Stomach (tissue), 9 donors: ENCODE results near the gene CAPN2. TPM values are rescaled to one million over a fixed set of nuclear protein-coding genes. Genes with fewer than 3 reads are reported as not detected.
A peak's percentile ranks its signal among the peaks of the same experiment; 100 is the strongest.

Experiments
- DNase-seq, 2 donors: peaks; one replicate each; pipeline versions ENCODE4 v3.0.0 to v3.0.0-alpha.2; 2013 to 2019
- H3K27ac ChIP-seq, 5 donors: fragments of 200-600 bp in 4 of 5; sonication (generic) in 4 of 5; one replicate each; pipeline ENCODE4 v1.5.1; 2013 to 2019; ENCODE audit warnings: mild to moderate bottlenecking in 1 of 5, moderate library complexity in 1 of 5
- H3K27me3 ChIP-seq, 3 donors: fragments of 200-600 bp; sonication (generic); one replicate each; pipeline ENCODE4 v1.5.1; 2017 to 2019; ENCODE audit warnings: mixed run types in 1 of 3
- H3K36me3 ChIP-seq, 4 donors: fragments of 200-600 bp; sonication (generic); 1 replicate in 3 of 4; 2 replicates in 1 of 4; pipeline ENCODE4 v1.5.1; 2016 to 2019
- H3K4me1 ChIP-seq, 4 donors: fragments of 200-600 bp; sonication (generic); one replicate each; pipeline ENCODE4 v1.5.1; 2016 to 2019
- H3K4me3 ChIP-seq, 4 donors: fragments of 200-600 bp; sonication (generic) in 3 of 4; one replicate each; pipeline ENCODE4 v1.5.1; 2016 to 2019; ENCODE audit warnings: mild to moderate bottlenecking in 1 of 4
- H3K9me3 ChIP-seq, 4 donors: fragments of 200-600 bp; sonication (generic); one replicate each; pipeline ENCODE4 v1.5.1; 2016 to 2019
- CTCF ChIP-seq, 7 experiments: fragments of 450-650 bp in 4 of 7; fragments of 200-600 bp in 3 of 7; sonication (generic) in 3 of 7; IDR thresholded peaks; one replicate each; pipeline ENCODE4 v1.5.1; 2016 to 2019; ENCODE audit warnings: antibody characterized with exemption in 7 of 7, control low read depth in 2 of 7, mild to moderate bottlenecking in 1 of 7
- EP300 ChIP-seq: sonication (generic); formaldehyde crosslinking; IDR thresholded peaks from one replicate; pipeline ENCODE4 v1.6.1; 2017; ENCODE audit warnings: antibody characterized with exemption
- POLR2A ChIP-seq, 4 donors: fragments of 450-650 bp; IDR thresholded peaks; one replicate each; pipeline ENCODE4 v1.6.1; 2016; ENCODE audit warnings: antibody characterized with exemption in 4 of 4, control low read depth in 2 of 4, mild to moderate bottlenecking in 1 of 4, moderate library complexity in 1 of 4
- POLR2AphosphoS5 ChIP-seq, 3 donors: sonication (generic); formaldehyde crosslinking; IDR thresholded peaks; one replicate each; pipeline ENCODE4 v1.6.1; 2016; ENCODE audit warnings: antibody characterized with exemption in 3 of 3
- WGBS, 5 donors: extraction: QIAGEN DNeasy Blood & Tissue Kit in 3 of 5; methylation state at CpG; one replicate each; pipeline versions ENCODE4 v1.1.5 to v1.1.7; 2013 to 2018; 5-methylcytosine and 5-hydroxymethylcytosine counted together
- intact Hi-C: fragments of 100-400 bp; cut with DNase I; formaldehyde crosslinking; loops from one replicate; pipeline ENCODE4 v1.15.1; 2023; ENCODE audit warnings: low total_unique reads
- polyA plus RNA-seq, 3 donors: library from polyadenylated mRNA; stranded (reverse); fragments of 200-250 nt; gene quantifications; one replicate each; pipeline ENCODE4 v1.2.3, GENCODE V29; 2013
- total RNA-seq, 5 donors: library from RNA; depleted of rRNA; stranded (reverse); fragments of >200 nt; gene quantifications; one replicate each; pipeline versions ENCODE4 v1.1.0 to v1.2.3, GENCODE V29; 2014 to 2016
- donor health status: healthy with polysubstance abuse.
- donor health status: Bipolar disorder and iron deficiency.
- donor health status: healthy.

CAPN2 gene
- total and polyA plus RNA-seq, 8 donors, result 128 to 739 (median 230) TPM

- peaks cover 73 to 94% (median 84%) of the 10 kb centered on the region in 4 donors for H3K36me3 ChIP-seq
- no peaks in the 10 kb centered on the region for H3K27me3 ChIP-seq
- TF ChIP-seq EP300 (no peak), POLR2AphosphoS5 (IDR thresholded peaks at IDR 0.05) (no peak), POLR2A (IDR thresholded peaks at IDR 0.05) (no peak), CTCF (IDR thresholded peaks at IDR 0.05) (no peak)
- 15 to 36% (median 22%) methylated on average over 4 of the region's 4 CpGs for WGBS, 5 donors
- H3K4me3 ChIP-seq, result peak overlapping the region in 3 of 4 donors; percentile 3 to 50 (median 49)
- H3K4me1 ChIP-seq, result peaks cover 22 to 58% (median 32%) of the 10 kb centered on the region in 4 donors
- peak overlapping the region; percentile 72 to 89 (median 83) for H3K27ac ChIP-seq
- no peaks in the 10 kb centered on the region for H3K9me3 ChIP-seq
- peak; percentile 50 to 74 for DNase-seq
- intact Hi-C loops, result no loop called here
Observed at GRCh38 chr1:223747838-223748335, 35.5 kb downstream of the CAPN2 start.

GRCh38 chr1:223748405-223748772, 36.0 kb downstream of the CAPN2 start:
- DNase-seq, result peak in 1 of 2 donors; percentile 53
- H3K4me3 ChIP-seq, result peak overlapping the region; percentile 48 to 50 (median 49)
- no peaks in the 10 kb centered on the region for H3K27me3 ChIP-seq
- H3K36me3 ChIP-seq, result peaks cover 74 to 94% (median 87%) of the 10 kb centered on the region in 4 donors
- TF ChIP-seq POLR2AphosphoS5 (IDR thresholded peaks at IDR 0.05) (peak in 1 of 3 donors; percentile 2), CTCF (IDR thresholded peaks at IDR 0.05) (no peak), POLR2A (IDR thresholded peaks at IDR 0.05) (no peak)
- WGBS, 5 donors, result 25 to 41% (median 34%) methylated on average over 18 of the region's 18 CpGs
- peak overlapping the region; percentile 72 to 89 (median 83) for H3K27ac ChIP-seq
- H3K4me1 ChIP-seq, result peaks cover 22 to 53% (median 28%) of the 10 kb centered on the region in 4 donors
- no peaks in the 10 kb centered on the region for H3K9me3 ChIP-seq
- intact Hi-C loops, result no loop called here

- peaks cover 76 to 94% (median 87%) of the 10 kb centered on the region in 4 donors for H3K36me3 ChIP-seq
- TF ChIP-seq CTCF (IDR thresholded peaks at IDR 0.05) (peak in 5 of 7 experiments; percentile 76 to 96 (median 93)), EP300 (no peak), POLR2A (IDR thresholded peaks at IDR 0.05) (no peak), POLR2AphosphoS5 (IDR thresholded peaks at IDR 0.05) (peak in 1 of 3 donors; percentile 16)
- H3K4me1 ChIP-seq, result peaks cover 18 to 46% (median 23%) of the 10 kb centered on the region in 4 donors
- intact Hi-C loops, result no loop called here
- H3K9me3 ChIP-seq, result no peaks in the 10 kb centered on the region
- 6 to 14% (median 8%) methylated on average over 50 to 61 of the region's 61 CpGs for WGBS, 5 donors
- peak overlapping the region; percentile 72 to 89 (median 83) for H3K27ac ChIP-seq
- H3K27me3 ChIP-seq, result no peaks in the 10 kb centered on the region
- DNase-seq, result peak; percentile 78 to 88
- peak overlapping the region; percentile 48 to 50 (median 49) for H3K4me3 ChIP-seq
Observed at GRCh38 chr1:223748773-223749733, 36.7 kb downstream of the CAPN2 start.

GRCh38 chr1:223750730-223751570, 38.6 kb downstream of the CAPN2 start:
- no peak for DNase-seq
- TF ChIP-seq POLR2AphosphoS5 (IDR thresholded peaks at IDR 0.05), result no peak
- TF ChIP-seq POLR2A (IDR thresholded peaks at IDR 0.05), result no peak
- no peak for TF ChIP-seq CTCF (IDR thresholded peaks at IDR 0.05)
- TF ChIP-seq EP300, result no peak
- Histone ChIP-seq H3K4me1 (peaks cover 16 to 35% (median 23%) of the 10 kb centered on the region in 4 donors), H3K27me3 (no peaks in the 10 kb centered on the region), H3K27ac (no peak overlapping the region), H3K9me3 (no peaks in the 10 kb centered on the region), H3K36me3 (peaks cover 81 to 94% (median 87%) of the 10 kb centered on the region in 4 donors), H3K4me3 (no peak overlapping the region)
- 86 to 96% (median 91%) methylated on average over 13 of the region's 13 CpGs for whole genome bisulfite sequencing, 5 donors
- intact Hi-C loops, result loop anchor here (5.0 kb wide), 2 partner anchors 34 to 54 kb away; no protein-coding TSS in a partner anchor
